DND-41 (cell line): ENCODE data around the gene TGFBR3L.

Experiments
- CTCF ChIP-seq: IDR thresholded peaks from 2 replicates; pipeline ENCODE4 v1.5.1; 2012; ENCODE audit warnings: borderline replicate concordance, low read length, moderate library complexity, mild to moderate bottlenecking; ENCODE audit not compliant: poor library complexity, severe bottlenecking; ENCODE audit errors: extremely low read depth
- EZH2 ChIP-seq: IDR thresholded peaks from 3 replicates; pipeline ENCODE4 v1.6.1; 2012; ENCODE audit warnings: borderline replicate concordance, low read depth, mild to moderate bottlenecking, moderate library complexity, low read length, inconsistent platforms; ENCODE audit not compliant: severe bottlenecking

- TF ChIP-seq CTCF = no peak
- TF ChIP-seq EZH2 = no peak
Observed at GRCh38 chr19:7869453-7869909, 45.1 kb upstream of the TGFBR3L start.
